ENCODE measurements around the gene GCSAM.

DNA sequence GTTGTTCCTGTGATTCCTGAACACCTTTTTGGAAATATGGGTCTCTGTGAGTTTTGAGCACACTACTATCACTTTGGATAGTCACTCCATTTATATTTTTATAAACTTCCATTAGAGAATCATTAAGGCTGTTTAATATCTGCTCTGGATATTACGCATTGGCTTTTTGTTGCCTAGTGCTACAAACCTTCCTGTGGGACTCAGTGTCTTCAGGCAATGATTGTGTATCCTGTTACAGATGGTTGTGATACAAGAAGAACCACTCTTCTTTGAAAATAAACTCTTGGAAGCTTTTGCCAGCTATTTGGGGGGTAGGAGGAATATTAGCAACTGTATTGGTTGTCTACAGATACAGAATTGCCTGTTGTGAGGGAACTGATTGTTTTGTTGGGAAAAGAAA, 15.6 kb downstream of the GCSAM start:
- TF ChIP-seq, protein P1, sequence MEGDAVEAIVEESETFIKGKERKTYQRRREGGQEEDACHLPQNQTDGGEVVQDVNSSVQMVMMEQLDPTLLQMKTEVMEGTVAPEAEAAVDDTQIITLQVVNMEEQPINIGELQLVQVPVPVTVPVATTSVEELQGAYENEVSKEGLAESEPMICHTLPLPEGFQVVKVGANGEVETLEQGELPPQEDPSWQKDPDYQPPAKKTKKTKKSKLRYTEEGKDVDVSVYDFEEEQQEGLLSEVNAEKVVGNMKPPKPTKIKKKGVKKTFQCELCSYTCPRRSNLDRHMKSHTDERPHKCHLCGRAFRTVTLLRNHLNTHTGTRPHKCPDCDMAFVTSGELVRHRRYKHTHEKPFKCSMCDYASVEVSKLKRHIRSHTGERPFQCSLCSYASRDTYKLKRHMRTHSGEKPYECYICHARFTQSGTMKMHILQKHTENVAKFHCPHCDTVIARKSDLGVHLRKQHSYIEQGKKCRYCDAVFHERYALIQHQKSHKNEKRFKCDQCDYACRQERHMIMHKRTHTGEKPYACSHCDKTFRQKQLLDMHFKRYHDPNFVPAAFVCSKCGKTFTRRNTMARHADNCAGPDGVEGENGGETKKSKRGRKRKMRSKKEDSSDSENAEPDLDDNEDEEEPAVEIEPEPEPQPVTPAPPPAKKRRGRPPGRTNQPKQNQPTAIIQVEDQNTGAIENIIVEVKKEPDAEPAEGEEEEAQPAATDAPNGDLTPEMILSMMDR (IDR thresholded peaks at IDR 0.05): no peak
- no peak for TF ChIP-seq POLR2A (IDR thresholded peaks at IDR 0.05)

Data from ovary (tissue), 3 donors.